DMS79 (cell line): ENCODE data around the gene ST7.
"Not testable (repeated sequence)": the region's sequence is repeated elsewhere in the genome, so short reads cannot be mapped to it uniquely, and the experiment has no call there.

ENCODE experiments used
- DNase-seq: peaks from one replicate; lab custom pipeline; 2025; lab: John Stamatoyannopoulos, UW

Gene ST7

GRCh38 chr7:117230276-117231046, 277.2 kb downstream of the ST7 start:
- no peak for DNase-seq

DNA sequence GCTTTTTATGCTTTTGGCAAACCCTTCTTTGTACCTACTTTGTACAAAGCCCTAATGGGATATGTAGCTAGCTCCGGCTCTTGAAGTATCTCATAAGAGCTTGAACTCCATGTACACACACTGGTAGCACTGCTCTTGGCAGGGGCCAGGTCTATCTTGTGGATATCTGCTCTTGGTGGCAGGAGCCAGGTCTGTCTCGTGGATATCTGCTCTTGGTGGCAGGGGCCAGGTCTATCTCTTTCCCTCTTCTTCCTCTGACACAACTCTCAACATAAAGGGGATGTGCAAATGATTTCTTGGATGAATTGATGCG, 277.7 kb downstream of the ST7 start:
- DNase-seq, result no peak

DNA sequence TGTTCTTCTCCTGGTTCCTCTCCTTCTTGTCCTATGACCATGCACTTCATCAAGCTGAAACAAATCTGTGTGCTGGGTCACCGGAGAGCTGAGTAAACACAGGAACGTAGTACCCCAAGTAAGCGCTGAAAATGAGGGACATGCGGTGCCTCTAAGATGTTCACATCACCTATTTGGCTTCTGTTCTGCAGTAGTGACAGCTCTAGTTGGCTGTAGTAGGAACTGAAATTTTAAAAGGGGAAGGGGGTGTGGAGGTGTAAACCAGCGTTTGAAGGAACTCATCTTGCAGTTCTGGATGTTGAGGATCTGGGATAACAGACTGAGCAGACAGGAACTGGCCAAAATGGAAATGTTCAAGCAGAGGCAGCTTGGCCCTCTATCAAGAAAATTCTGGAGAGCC, 284.3 kb downstream of the ST7 start:
- DNase-seq, result no peak

DNA sequence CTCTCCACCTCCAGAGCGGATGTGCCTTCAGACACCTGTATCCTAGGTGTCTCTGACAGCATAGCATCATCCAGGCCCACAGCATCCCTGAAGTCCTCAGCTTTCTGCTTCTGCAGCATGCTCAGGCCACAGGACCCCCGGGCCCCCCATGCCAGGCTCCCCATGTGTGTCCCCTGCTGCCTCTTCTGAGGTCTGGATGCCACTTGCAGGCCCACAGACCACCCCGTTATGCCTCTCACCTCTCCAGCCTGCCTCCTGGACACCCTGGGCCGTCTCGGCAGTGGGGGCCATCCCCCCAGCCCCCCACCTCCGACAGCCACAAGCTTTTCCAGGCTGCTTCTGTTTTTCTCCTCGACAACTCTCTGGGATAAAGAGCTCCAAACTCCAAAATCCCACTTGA, 285.2 kb downstream of the ST7 start:
- no peak for DNase-seq

DNA sequence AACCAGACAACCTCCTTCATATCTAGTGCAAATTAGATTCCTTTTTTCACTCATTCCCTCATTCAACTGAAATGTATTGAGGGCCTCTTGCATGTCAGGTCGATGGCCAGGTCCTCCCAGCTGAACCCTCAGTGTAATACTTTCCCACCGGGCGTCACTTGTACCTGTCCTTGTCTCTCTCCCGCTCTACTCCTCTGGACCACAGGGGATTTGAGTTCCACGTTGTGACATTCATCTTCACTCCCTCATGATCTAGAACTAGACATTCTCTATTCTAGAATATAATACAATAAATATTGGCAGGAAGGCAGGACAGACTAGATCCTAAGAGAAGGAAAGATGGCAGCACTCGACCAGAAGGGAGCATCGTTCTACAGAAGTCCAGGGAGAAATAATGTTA, 285.6 kb downstream of the ST7 start:
- DNase-seq, result no peak

DNA sequence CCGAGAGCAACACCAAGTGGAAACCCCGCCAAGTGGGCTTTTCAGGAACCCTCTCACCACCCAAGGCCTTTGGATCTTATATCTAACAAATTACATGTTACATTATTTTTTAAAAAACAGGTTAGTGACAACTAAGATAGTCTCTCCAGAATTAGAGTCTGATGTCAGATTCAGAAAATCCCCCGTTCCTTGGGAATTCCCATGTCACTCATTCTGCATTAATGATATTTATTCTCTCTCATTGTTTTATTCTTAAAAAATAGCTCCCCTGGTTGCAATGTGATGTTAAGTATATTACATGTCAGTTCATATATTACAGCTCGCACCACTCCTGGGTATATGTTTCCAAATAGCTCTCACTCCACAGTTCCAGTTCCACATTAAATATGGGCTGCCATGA, 287.8 kb downstream of the ST7 start:
- no peak for DNase-seq

DNA sequence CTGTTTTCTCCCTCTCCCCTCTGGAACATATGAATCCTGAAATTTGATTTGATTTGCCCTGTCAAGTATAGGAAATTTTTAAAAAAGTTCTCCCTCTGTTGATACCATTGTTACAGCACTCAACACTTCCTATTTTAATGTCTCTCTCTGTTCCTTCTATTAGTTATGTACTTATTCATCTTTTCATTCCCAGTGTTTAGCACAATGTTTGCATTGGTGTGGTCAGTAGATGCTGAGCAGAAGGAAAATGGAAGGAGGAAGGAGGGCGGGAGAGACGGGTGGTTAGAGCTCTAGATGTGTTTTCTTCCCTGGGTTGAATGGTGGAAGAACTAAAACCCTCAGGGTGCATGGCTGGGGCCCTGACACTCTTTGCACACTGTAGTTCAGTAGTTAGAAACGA, 290.1 kb downstream of the ST7 start:
- no peak for DNase-seq

DNA sequence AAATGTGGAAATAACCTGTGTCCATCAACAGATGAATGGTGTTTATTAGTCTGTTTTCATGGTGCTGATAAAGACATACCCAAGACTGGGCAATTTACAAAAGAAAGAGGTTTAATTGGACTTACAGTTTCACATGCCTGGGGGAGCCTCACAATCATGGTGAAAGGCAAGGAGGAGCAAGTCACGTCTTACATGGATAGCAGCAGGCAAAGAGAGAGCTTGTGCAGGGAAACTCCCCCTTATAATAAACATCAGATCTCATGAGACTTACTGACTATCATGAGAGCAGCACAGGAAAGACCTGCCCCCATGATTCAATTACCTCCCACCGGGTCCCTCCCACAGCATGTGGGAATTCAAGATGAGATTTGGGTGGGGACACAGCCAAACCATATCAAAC, 292.4 kb downstream of the ST7 start:
- DNase-seq, result not testable (repeated sequence)

DNA sequence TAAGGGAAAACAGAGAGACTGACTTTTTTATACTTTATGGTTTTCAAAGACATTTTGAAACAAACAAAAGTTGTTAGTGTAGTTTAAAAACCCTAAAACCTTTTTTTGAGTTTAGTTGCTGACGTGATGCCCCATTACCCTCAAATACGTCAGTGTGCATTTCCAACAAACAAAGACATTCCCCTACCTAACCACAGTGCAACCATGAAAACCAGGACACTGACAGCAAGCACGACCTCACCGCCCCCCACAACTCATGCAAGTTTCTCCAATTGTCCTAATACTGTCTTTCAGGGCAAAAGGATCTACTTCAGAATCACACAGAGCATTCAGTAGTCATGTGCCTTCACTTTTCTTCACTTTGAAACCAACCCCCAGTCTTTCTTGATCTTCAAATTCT, 294.5 kb downstream of the ST7 start:
- DNase-seq, result no peak

DNA sequence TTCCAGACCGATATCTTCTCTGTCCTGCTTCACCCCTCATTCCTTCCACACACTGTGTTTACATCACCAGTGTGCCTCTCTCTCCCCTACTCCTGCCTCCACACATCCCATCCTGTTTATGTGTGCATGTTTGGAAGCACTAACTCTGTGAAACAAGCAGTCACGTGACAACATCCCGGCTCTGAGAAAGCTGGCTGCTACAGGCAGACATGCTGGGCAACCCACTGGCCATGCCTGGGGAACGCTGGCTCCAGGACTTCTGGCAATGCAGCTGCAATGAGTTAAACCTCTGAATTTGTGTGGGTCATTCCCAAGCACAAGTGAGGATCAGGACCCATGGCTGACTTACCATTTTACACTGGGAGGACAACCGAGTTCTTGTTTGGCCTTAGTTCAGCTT, 295.5 kb downstream of the ST7 start:
- DNase-seq, result no peak

GRCh38 chr7:117249696-117250095, 296.4 kb downstream of the ST7 start:
- no peak for DNase-seq

DNA sequence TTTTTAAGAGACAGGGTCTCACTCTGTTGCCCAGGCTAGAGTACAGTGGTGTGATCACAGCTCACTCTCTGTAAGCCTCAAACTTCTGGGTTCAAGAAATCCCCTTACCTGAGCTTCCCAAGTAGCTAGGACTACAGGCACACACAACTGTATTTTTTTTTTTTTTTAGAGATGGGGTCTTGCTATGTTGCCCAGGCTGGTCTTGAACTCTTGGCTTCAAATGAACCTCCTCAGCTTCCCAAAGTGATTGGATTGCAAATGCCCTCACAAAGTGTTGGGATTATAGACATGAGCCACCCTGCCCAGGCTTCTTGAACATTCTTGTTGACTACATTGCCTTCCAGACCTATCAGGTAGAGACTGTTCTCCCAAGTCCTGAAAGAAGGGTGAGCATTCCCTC, 296.9 kb downstream of the ST7 start:
- DNase-seq, result no peak

GRCh38 chr7:117250801-117251200, 297.5 kb downstream of the ST7 start:
- no peak for DNase-seq

DNA sequence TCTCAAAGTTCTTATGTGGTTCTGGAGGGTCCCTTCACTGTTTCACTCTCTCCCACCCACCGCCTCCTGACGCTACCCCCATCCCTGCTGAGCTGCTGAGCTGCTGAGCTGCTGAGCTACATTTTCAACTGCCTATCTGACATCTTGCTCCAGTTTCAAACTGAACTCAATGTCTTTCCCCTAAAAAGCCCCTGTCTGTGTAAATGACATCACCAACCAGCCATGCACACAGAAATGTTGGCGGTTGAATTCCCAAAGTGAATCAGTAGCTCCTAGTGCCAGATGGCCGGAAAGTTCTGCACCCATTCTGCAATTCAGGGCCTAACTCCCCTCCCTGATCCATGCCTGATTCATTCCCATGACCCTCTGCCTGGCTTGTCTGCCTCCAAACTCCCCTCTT, 298.4 kb downstream of the ST7 start:
- no peak for DNase-seq

- DNase-seq, result no peak
Measured at GRCh38 chr7:117259615-117260014, 306.3 kb downstream of the ST7 start.

- no peak for DNase-seq
Measured at GRCh38 chr7:117262546-117262945, 309.2 kb downstream of the ST7 start.

- DNase-seq, result no peak
Measured at GRCh38 chr7:117264716-117265115, 311.4 kb downstream of the ST7 start.

- no peak for DNase-seq
Measured at GRCh38 chr7:117269417-117269816, 316.1 kb downstream of the ST7 start.

DNA sequence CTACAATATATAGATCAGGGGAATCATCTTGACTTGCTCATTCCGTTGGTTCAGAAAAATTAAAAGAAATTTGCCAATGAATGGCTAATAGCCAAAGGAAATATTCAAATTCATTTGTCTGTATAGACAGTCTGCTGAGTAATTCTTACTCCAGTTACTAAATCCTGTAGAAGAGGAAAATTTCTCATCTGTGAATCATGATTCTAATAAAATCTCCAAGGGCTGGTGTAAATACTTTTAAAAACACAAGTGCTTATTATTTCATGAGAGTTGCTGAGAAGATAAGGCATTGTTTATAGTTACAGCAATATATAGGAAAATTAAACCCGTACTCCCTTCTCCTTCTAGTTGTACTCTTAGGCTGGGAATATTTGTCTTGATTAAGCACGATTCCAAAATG, 316.6 kb downstream of the ST7 start:
- DNase-seq, result no peak

DNA sequence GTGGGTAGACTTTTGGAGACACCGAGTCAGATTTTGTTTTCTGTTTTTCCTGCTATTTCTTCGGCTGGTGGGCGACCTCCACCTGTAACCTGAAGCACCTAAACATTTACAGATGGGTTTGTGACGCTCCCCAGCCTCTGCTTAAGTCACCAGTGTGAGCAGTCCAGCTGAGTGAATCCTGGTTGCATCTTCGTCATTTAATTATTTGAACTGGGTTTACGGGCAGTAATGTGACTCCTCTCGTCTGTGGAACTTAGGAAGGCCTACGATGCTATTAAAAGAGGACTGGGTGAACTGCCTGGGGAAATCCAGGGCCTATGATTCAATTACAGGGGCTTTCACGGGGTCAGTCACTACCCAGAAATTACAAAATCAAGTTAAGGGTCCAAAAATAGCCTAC, 317.1 kb downstream of the ST7 start:
- no peak for DNase-seq

DNA sequence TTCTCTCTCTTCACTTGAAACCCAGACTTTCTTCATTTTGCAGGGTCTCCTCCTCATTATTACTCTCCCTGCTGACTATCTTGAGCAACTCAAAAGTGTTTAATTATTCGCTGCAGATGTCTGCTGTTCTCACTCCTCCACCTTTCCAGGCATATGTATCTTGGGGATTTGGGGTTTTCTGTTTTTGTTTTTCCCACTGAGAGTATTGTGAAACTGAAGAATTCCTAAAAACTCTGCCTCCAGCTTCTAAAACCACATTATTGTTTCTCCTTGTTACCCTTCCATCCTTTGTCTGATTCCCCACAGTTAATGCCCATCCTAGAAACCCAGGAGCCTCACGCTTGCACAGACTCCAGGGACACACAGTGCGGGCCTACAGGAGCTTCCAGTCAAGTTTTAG, 318.3 kb downstream of the ST7 start:
- DNase-seq, result no peak

DNA sequence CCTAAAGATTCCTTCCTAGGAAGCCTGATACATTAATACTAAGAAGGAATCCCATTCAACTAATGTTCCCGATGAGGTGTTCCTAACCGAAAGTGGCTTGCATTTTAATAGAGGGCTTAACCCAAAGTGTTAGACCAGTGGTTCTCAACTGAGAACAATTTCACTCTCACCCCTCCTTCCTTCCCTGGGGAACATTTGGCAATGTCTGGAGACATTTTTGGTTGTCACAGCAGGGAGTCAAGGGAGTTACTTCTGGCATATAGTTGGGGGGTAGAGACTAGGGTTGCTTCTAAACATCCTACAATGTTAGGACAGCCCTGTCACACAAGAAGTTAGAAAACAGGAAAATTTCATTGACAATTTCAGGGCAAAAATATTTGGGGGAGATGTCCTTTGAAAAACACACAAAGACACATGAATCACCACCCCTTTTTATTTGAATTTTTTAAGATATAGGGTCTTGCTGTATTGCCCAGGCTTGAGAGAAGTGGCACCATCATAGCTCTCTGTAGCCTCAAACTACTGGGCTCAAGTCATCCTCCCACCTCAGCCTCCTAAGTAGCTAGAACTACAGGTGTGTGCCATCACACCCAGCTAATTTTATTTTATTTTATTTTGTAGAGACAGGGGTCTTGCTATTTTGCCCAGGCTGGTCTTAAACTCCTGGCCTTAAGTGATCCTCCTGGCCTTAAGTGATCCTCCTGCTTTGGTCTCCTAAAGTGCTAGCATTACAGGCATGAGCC, 318.9 kb downstream of the ST7 start:
- DNase-seq, result no peak

DNA sequence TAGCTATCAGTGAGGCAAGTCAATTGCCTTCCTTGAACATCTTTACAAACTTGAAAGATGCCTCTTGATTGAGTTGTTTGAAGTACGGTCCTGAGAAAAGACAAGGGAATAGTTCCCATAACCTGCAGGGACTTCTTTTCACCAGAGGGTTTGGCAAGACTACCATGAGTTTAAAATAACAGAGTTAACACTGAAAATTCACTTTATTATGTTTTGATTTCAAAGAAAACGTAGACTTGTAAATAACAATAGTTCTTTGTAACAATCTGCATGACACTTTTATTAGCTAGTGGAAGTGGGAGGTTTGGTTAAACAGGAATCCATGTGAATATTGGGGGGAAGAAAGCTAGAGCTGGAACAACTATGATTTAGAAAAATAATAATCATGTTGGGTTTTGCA, 320.0 kb downstream of the ST7 start:
- DNase-seq, result no peak

DNA sequence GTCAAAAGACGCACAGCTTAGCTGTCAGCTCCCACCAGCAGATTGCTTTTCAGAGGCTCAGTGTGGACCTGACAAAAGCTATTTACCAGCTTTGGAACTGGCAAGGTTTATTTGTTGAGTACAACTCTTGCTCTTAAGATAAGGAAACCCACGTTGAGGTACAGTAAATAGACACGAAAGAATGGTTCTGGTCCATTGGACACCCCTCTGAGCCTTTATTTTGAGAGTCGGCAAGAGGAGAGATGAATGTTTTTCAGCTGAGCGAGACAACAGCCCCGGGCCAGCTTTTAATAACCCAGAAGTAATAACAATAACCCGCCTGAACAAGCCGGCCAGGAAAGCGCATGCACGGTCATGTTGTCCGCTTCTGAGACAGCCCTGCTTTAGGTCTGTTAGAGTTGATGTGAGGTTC, 320.5 kb downstream of the ST7 start:
- peak; percentile 98 for DNase-seq
